ENCODE measurements around the gene USP3. TPM values are rescaled to one million over a fixed set of nuclear protein-coding genes. Genes with fewer than 3 reads are reported as not detected.
A peak's percentile ranks its signal among the peaks of the same experiment; 100 is the strongest.

The USP3 gene, protein sequence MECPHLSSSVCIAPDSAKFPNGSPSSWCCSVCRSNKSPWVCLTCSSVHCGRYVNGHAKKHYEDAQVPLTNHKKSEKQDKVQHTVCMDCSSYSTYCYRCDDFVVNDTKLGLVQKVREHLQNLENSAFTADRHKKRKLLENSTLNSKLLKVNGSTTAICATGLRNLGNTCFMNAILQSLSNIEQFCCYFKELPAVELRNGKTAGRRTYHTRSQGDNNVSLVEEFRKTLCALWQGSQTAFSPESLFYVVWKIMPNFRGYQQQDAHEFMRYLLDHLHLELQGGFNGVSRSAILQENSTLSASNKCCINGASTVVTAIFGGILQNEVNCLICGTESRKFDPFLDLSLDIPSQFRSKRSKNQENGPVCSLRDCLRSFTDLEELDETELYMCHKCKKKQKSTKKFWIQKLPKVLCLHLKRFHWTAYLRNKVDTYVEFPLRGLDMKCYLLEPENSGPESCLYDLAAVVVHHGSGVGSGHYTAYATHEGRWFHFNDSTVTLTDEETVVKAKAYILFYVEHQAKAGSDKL
- total RNA-seq, result 83.2 and 83.3 TPM in 2 replicates

DNA sequence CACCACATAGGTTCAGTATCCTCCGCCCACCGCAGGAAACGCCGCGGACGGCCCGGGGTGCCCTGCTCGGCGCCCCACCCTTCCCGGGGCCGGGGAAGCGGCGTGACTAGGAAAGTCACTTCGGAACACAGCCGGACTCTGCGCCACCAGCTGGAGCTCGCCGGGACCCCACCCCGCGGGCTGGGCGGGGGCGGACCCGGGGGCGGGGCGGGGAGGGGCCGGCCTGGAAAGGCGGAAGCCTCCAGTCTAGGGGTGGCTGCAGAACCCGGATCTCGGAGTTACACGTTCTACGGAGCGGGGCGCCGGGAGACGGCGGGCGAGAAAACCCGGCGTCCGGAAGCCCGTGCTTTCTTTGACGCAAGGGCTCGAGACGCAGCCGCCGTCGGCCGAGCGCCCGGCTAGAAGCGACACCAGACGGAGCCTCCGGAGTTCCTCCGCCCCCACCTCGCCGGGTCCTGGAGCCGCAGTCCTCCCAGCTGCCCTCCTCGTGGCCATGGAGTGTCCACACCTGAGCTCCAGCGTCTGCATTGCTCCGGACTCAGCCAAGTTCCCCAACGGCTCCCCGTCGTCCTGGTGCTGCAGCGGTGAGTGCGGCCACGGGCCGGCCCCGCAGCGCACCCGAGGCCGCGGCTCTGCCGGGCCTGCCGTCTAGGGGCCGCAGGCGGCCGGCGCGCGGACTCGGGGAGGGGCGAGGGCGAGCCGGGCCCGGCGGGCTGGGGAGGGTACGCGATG, at the start of gene USP3:
USP3 (plus strand) TSS at position 347 of the 732 bp plus-strand sequence; CDS start at position 494, 147 bp downstream.
- no peak for FAIRE-seq
- TF ChIP-seq, protein P1, sequence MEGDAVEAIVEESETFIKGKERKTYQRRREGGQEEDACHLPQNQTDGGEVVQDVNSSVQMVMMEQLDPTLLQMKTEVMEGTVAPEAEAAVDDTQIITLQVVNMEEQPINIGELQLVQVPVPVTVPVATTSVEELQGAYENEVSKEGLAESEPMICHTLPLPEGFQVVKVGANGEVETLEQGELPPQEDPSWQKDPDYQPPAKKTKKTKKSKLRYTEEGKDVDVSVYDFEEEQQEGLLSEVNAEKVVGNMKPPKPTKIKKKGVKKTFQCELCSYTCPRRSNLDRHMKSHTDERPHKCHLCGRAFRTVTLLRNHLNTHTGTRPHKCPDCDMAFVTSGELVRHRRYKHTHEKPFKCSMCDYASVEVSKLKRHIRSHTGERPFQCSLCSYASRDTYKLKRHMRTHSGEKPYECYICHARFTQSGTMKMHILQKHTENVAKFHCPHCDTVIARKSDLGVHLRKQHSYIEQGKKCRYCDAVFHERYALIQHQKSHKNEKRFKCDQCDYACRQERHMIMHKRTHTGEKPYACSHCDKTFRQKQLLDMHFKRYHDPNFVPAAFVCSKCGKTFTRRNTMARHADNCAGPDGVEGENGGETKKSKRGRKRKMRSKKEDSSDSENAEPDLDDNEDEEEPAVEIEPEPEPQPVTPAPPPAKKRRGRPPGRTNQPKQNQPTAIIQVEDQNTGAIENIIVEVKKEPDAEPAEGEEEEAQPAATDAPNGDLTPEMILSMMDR (IDR thresholded peaks at IDR 0.05; ENCODE audit: insufficient read depth, low read length, severe bottlenecking), result peak; percentile 23
- Histone ChIP-seq H3K4me3 (ENCODE audit: low read depth, low read length) (peak within 1 kb of the TSS; percentile 88), H3K36me3 (ENCODE audit: control insufficient read depth, insufficient read depth, low read length) (no peaks in the 10 kb centered on the region), H3K27me3 (ENCODE audit: control insufficient read depth, insufficient read depth, low read length) (no peaks in the 10 kb centered on the region)
- DNase-seq (ENCODE audit: low read depth), result peak; percentile 71

DNA sequence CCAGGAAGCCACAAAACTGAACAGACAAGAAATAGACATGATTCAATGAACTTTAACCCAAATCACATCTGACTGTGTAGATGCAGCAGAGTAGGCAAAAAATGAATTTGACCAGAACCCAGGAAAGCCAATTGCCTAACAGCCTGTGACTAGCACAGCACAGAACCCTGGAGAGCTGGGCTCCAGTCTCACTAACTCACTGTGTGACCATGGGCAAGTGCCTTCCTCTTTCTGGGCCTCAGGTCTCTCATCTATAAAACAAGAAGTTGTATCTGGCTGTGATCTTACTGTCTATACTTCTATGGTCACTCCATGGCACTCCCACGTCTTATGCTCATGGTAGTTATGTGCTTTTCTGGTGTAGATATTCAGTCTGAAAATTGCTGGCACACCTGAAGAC, 48.1 kb upstream of the USP3 start:
- DNase-seq (ENCODE audit: low read depth) (no peak), FAIRE-seq (no peak)
- TF ChIP-seq, protein P1 (IDR thresholded peaks at IDR 0.05; ENCODE audit: insufficient read depth, low read length, severe bottlenecking), result no peak
- Histone ChIP-seq H3K27me3 (ENCODE audit: control insufficient read depth, insufficient read depth, low read length) (peaks cover 2% of the 10 kb centered on the region), H3K36me3 (ENCODE audit: control insufficient read depth, insufficient read depth, low read length) (no peaks in the 10 kb centered on the region), H3K4me3 (ENCODE audit: low read depth, low read length) (no peak overlapping the region)

DNA sequence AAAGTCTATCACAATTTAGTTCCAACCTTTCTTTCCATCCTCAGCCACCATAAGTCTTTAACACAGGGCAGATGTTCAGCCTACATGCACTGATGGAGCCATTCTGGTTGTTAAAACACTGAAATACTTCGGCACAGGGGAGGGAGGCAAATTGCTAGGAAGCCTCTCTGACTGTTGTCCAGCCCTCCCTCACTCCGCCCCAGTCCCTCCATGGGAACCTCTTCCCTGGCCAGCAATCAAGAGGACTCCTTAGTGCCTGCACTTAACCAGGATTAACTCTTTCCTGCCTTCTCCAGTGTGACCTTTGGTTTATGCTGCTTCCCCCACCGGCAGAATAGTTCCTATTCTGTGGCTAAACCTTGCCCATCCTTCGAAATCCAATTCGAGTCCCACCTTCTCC, 47.0 kb upstream of the USP3 start:
- no peak for DNase-seq (ENCODE audit: low read depth)
- TF ChIP-seq, protein P1 (IDR thresholded peaks at IDR 0.05; ENCODE audit: insufficient read depth, low read length, severe bottlenecking), result no peak
- no peak for FAIRE-seq

DNA sequence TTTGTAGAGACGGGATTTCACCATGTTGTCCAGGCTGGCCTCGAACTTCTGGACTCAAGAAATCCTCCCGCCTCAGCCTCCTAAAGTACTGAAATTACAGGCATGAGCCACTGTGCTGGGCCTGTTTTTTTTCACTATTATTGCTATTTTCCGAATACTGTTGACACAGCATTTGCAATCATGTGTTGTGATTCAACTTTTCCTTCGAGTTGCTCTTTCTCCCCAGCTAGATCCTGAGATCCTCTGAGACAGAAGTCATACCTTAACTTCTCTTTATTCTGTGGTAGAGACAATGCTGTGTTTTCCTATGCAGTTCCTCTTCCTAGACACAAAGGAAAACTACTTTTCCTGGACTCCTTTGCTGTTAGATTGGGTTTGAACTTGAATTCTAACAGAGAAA, 46.4 kb upstream of the USP3 start:
- Histone ChIP-seq H3K27me3 (ENCODE audit: control insufficient read depth, insufficient read depth, low read length) (peaks cover 2% of the 10 kb centered on the region), H3K36me3 (ENCODE audit: control insufficient read depth, insufficient read depth, low read length) (no peaks in the 10 kb centered on the region), H3K4me3 (ENCODE audit: low read depth, low read length) (no peak overlapping the region)
- DNase-seq (ENCODE audit: low read depth), result no peak
- FAIRE-seq, result no peak
- TF ChIP-seq, protein P1 (IDR thresholded peaks at IDR 0.05; ENCODE audit: insufficient read depth, low read length, severe bottlenecking), result no peak

More for the DNA sequence above, 47.0 kb upstream of the USP3 start:
- Histone ChIP-seq H3K36me3 (ENCODE audit: control insufficient read depth, insufficient read depth, low read length) (no peaks in the 10 kb centered on the region), H3K27me3 (ENCODE audit: control insufficient read depth, insufficient read depth, low read length) (peaks cover 2% of the 10 kb centered on the region), H3K4me3 (ENCODE audit: low read depth, low read length) (no peak overlapping the region)

DNA sequence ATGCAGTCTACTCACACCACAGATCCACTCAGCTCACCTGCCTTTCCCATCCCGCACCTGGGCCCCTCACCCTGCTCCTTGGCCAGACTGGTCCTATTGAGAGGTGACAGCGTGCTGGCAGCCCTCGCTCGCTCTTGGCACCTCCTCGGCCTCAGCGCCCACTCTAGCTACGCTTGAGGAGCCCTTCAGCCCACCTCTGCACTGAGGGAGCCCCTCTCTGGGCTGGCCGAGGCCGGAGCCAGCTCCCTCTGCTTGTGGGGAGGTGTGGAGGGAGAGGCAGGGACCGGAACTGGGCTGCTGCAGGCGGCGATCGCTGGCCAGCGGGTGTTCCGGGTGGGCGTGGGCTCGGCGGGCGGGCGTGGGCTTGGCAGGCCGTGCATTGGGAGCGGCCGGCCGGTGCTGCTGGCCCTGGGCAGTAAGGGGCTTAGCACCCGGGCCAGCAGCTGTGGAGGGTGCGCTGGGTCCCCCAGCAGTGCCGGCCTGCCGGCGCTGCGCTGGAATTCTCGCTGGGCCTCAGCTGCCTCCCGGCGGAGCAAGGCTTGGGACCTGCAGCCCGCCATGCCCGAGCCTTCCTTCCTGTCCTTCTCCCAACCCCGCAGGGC, 45.5 kb upstream of the USP3 start:
- TF ChIP-seq, protein P1 (IDR thresholded peaks at IDR 0.05; ENCODE audit: insufficient read depth, low read length, severe bottlenecking), result no peak
- H3K4me3 ChIP-seq (ENCODE audit: low read depth, low read length), result no peak overlapping the region
- H3K36me3 ChIP-seq (ENCODE audit: control insufficient read depth, insufficient read depth, low read length), result no peaks in the 10 kb centered on the region
- DNase-seq (ENCODE audit: low read depth), result no peak
- peaks cover 2% of the 10 kb centered on the region for H3K27me3 ChIP-seq (ENCODE audit: control insufficient read depth, insufficient read depth, low read length)
- FAIRE-seq, result no peak

Measured in bronchial epithelial cell (primary cell).